Loucy (cell line): Measurements from ENCODE around the gene ACADS.

Experiments
- EZH2phosphoT487 ChIP-seq: fragments of 200-600 bp; IDR thresholded peaks from 2 replicates; pipeline ENCODE4 v1.6.1; 2018; ENCODE audit warnings: antibody characterized with exemption, mild to moderate bottlenecking, moderate library complexity, borderline replicate concordance
- TF ChIP-seq, protein P1 (sequence below): fragments of 200-600 bp; sonication (generic); conservative IDR thresholded peaks from 2 replicates; pipeline ENCODE4 v1.5.1; 2014; ENCODE audit warnings: mild to moderate bottlenecking, antibody characterized with exemption, low read length

DNA sequence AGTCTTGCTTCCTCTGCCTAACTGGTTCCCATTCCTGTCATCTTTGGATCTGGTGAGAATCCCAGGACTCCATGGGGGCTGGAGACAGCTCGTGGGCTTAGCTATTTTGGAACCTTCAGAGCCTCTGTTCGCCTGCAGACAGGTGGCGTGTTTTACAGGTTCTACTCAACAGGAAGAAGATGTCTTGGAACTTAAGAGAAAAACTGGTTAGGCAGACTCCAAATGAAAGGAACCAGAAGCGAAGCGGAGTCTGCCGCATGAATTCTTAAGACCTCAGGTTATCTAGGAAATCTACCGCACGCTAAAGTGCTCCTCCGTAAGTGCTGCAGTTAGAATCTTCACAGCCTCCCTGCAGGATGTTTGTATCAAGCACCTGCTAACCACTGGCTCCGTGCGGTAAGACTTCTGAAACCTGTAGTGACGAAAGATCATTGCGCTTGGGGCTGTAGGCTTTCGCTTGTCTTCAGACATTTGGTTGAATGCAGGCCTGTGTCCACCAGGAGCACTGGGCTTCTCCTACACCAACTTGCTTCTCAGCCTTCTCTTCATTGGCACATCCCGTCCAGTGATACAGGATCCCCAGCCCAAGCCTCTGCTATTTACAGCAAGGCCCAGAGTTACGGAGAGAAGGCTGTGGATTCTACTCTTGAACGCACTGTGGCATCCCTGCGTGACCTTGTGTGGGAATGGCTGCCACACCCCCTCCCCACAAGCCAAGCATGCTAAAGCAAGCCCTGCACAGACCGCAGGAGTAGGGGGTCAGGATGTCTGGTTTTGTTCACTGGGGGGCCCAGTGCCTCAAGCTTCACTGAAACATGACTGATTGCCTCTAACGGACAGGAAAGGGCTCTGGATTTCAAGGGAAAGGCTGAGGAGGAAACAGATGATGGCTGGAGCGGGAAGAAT lies 35.0 kb downstream of the ACADS start:
- TF ChIP-seq, protein P1, sequence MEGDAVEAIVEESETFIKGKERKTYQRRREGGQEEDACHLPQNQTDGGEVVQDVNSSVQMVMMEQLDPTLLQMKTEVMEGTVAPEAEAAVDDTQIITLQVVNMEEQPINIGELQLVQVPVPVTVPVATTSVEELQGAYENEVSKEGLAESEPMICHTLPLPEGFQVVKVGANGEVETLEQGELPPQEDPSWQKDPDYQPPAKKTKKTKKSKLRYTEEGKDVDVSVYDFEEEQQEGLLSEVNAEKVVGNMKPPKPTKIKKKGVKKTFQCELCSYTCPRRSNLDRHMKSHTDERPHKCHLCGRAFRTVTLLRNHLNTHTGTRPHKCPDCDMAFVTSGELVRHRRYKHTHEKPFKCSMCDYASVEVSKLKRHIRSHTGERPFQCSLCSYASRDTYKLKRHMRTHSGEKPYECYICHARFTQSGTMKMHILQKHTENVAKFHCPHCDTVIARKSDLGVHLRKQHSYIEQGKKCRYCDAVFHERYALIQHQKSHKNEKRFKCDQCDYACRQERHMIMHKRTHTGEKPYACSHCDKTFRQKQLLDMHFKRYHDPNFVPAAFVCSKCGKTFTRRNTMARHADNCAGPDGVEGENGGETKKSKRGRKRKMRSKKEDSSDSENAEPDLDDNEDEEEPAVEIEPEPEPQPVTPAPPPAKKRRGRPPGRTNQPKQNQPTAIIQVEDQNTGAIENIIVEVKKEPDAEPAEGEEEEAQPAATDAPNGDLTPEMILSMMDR: no peak
- no peak for TF ChIP-seq EZH2phosphoT487
